ENCODE measurements around the gene NCOA3.

DNA sequence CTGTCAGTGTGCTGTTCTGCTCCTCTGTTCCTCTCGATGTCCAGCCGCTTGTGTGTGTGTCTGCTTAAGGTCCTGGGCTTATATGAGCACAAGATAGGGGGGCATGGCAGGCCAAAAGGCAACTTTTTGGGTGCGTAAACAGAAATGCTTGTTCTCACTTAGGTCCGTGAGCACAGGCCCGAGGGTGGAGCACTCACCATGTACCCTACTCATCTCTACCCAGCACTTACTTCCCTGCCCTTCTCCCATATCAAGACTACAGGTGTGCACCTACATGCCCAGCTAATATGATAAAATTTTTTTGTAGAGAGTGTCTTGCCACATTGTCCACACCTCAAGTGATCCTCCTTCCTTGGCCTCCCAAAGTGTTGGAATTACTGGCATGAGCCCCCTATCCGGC is 34.3 kb downstream of the NCOA3 start:
- TF ChIP-seq, protein P1, sequence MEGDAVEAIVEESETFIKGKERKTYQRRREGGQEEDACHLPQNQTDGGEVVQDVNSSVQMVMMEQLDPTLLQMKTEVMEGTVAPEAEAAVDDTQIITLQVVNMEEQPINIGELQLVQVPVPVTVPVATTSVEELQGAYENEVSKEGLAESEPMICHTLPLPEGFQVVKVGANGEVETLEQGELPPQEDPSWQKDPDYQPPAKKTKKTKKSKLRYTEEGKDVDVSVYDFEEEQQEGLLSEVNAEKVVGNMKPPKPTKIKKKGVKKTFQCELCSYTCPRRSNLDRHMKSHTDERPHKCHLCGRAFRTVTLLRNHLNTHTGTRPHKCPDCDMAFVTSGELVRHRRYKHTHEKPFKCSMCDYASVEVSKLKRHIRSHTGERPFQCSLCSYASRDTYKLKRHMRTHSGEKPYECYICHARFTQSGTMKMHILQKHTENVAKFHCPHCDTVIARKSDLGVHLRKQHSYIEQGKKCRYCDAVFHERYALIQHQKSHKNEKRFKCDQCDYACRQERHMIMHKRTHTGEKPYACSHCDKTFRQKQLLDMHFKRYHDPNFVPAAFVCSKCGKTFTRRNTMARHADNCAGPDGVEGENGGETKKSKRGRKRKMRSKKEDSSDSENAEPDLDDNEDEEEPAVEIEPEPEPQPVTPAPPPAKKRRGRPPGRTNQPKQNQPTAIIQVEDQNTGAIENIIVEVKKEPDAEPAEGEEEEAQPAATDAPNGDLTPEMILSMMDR (conservative IDR thresholded peaks at IDR 0.05; ENCODE audit: low read depth, low read length) = no peak
- TF ChIP-seq EZH2phosphoT487 (IDR thresholded peaks at IDR 0.05; ENCODE audit: borderline replicate concordance, low read length) = no peak
